Astrocyte (in vitro differentiated cells and primary cell): ENCODE measurements around the gene DDX31. TPM values are rescaled to one million over a fixed set of nuclear protein-coding genes. Genes with fewer than 3 reads are reported as not detected.

Experiments used
- DNase-seq: peaks from one replicate; pipeline ENCODE4 v3.0.0-alpha.2; 2010; ENCODE audit warnings: low read depth
- FAIRE-seq: peaks from 2 replicates; lab custom pipeline; 2011; peaks lifted over from hg19 to GRCh38; lab: Jason Lieb, UNC
- H2AFZ ChIP-seq: 2 replicates; pipeline ENCODE4 v1.6.0; 2012; ENCODE audit warnings: low read depth, low read length, inconsistent platforms
- H3K27ac ChIP-seq: 2 replicates; pipeline ENCODE4 v1.5.1; 2011; ENCODE audit warnings: low read depth, low read length, inconsistent platforms
- H3K27me3 ChIP-seq: 2 replicates; pipeline ENCODE4 v1.6.0; 2011; ENCODE audit warnings: low read length, inconsistent platforms; ENCODE audit not compliant: insufficient read depth
- H3K36me3 ChIP-seq: 2 replicates; pipeline ENCODE4 v1.5.1; 2011; ENCODE audit warnings: low read length, inconsistent platforms; ENCODE audit not compliant: insufficient read depth
- H3K4me1 ChIP-seq: 2 replicates; pipeline ENCODE4 v1.5.1; 2011; ENCODE audit warnings: low read length, inconsistent platforms; ENCODE audit not compliant: insufficient read depth
- H3K4me2 ChIP-seq: 2 replicates; pipeline ENCODE4 v1.6.0; 2012; ENCODE audit warnings: low read length, inconsistent platforms
- H3K4me3 ChIP-seq: 2 replicates; pipeline ENCODE4 v1.5.1; 2011; ENCODE audit warnings: low read depth, mild to moderate bottlenecking, low read length, inconsistent platforms; ENCODE audit not compliant: insufficient read depth
- H3K79me2 ChIP-seq: 2 replicates; pipeline ENCODE4 v1.6.0; 2012; ENCODE audit warnings: mild to moderate bottlenecking, low read length, inconsistent platforms; ENCODE audit not compliant: insufficient read depth
- H3K9ac ChIP-seq: 2 replicates; pipeline ENCODE4 v1.6.0; 2012; ENCODE audit warnings: mild to moderate bottlenecking, low read length, inconsistent platforms
- H3K9me3 ChIP-seq: 2 replicates; pipeline ENCODE4 v1.5.1; 2012; ENCODE audit warnings: low read depth, mild to moderate bottlenecking, low read length, inconsistent platforms; ENCODE audit not compliant: insufficient read depth
- H4K20me1 ChIP-seq: 2 replicates; pipeline ENCODE4 v1.6.0; 2012; ENCODE audit warnings: low read length, inconsistent platforms; ENCODE audit not compliant: insufficient read depth
- H3K27ac Mint-ChIP-seq: one replicate; pipeline ENCODE4 v1.8.0; 2021; ENCODE audit warnings: mild to moderate bottlenecking, mixed read lengths; ENCODE audit not compliant: unreplicated experiment
- H3K27me3 Mint-ChIP-seq: one replicate; pipeline ENCODE4 v1.8.0; 2021; ENCODE audit warnings: low read depth, mixed read lengths; ENCODE audit not compliant: unreplicated experiment
- H3K36me3 Mint-ChIP-seq: one replicate; pipeline ENCODE4 v1.8.0; 2021; ENCODE audit warnings: low read depth, mixed read lengths; ENCODE audit not compliant: unreplicated experiment
- H3K4me1 Mint-ChIP-seq: one replicate; pipeline ENCODE4 v1.8.0; 2021; ENCODE audit warnings: low read depth, mixed read lengths; ENCODE audit not compliant: unreplicated experiment
- H3K4me3 Mint-ChIP-seq: one replicate; pipeline ENCODE4 v1.8.0; 2021; ENCODE audit warnings: mild to moderate bottlenecking, moderate library complexity, mixed read lengths; ENCODE audit not compliant: unreplicated experiment
- H3K9me3 Mint-ChIP-seq: one replicate; pipeline ENCODE4 v1.8.0; 2021; ENCODE audit warnings: mild to moderate bottlenecking, mixed read lengths; ENCODE audit not compliant: unreplicated experiment
- EZH2 ChIP-seq: IDR thresholded peaks from 2 replicates; pipeline ENCODE4 v1.6.1; 2012; ENCODE audit warnings: mild to moderate bottlenecking, low read length, inconsistent platforms; ENCODE audit not compliant: insufficient read depth
- total RNA-seq: library from RNA; stranded (reverse); gene quantifications from 2 replicates; pipeline ENCODE4 v1.2.1, GENCODE V29; 2021
- TF ChIP-seq, protein P1 (sequence below): IDR thresholded peaks from 2 replicates; pipeline ENCODE4 v1.5.1; 2011; ENCODE audit warnings: low read depth, mild to moderate bottlenecking, inconsistent platforms, low read length, moderate library complexity; ENCODE audit not compliant: insufficient read depth

The DDX31 gene
- total RNA-seq, 1 donor from 2014 or later, result 20.5 TPM

DNA sequence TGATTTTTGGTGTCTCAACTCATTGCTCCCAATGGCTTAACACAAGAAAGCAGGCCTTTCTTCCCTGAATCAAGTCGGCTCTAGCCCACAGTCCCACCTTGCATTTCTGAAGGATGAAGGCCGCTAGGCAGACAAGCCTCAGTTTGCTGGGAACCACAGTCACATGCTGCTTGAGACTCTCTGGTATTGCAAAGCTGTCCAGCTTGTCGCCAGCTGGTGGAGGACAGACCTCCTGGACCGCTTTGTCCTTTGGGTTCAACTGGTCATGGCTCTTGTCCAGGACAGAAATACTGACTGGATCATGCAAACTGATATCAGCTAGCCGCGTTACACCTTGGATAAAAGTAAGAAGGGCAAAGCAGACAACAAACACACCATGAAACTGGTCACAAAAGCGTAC is 23.1 kb downstream of the DDX31 start:
- peak overlapping the region; percentile 42 for H3K4me3 Mint-ChIP-seq
- peaks cover 35% of the 10 kb centered on the region for H3K4me1 Mint-ChIP-seq
- Histone ChIP-seq H3K79me2 (no peaks in the 10 kb centered on the region), H3K4me3 (peak overlapping the region; percentile 25), H3K27me3 (no peaks in the 10 kb centered on the region), H3K27ac (peak overlapping the region; percentile 96), H3K9me3 (no peaks in the 10 kb centered on the region), H3K36me3 (peaks cover 72% of the 10 kb centered on the region), H2AFZ (no peak overlapping the region), H3K4me1 (peaks cover 24% of the 10 kb centered on the region), H4K20me1 (no peaks in the 10 kb centered on the region), H3K9ac (peak overlapping the region; percentile 81), H3K4me2 (peak overlapping the region; percentile 75)
- H3K9me3 Mint-ChIP-seq, result no peaks in the 10 kb centered on the region
- no peak for DNase-seq
- no peak for FAIRE-seq
- peaks cover 24% of the 10 kb centered on the region for H3K36me3 Mint-ChIP-seq
- no peaks in the 10 kb centered on the region for H3K27me3 Mint-ChIP-seq
- H3K27ac Mint-ChIP-seq, result peak overlapping the region; percentile 97
- TF ChIP-seq EZH2, result no peak
- TF ChIP-seq, protein P1, sequence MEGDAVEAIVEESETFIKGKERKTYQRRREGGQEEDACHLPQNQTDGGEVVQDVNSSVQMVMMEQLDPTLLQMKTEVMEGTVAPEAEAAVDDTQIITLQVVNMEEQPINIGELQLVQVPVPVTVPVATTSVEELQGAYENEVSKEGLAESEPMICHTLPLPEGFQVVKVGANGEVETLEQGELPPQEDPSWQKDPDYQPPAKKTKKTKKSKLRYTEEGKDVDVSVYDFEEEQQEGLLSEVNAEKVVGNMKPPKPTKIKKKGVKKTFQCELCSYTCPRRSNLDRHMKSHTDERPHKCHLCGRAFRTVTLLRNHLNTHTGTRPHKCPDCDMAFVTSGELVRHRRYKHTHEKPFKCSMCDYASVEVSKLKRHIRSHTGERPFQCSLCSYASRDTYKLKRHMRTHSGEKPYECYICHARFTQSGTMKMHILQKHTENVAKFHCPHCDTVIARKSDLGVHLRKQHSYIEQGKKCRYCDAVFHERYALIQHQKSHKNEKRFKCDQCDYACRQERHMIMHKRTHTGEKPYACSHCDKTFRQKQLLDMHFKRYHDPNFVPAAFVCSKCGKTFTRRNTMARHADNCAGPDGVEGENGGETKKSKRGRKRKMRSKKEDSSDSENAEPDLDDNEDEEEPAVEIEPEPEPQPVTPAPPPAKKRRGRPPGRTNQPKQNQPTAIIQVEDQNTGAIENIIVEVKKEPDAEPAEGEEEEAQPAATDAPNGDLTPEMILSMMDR, result no peak

DNA sequence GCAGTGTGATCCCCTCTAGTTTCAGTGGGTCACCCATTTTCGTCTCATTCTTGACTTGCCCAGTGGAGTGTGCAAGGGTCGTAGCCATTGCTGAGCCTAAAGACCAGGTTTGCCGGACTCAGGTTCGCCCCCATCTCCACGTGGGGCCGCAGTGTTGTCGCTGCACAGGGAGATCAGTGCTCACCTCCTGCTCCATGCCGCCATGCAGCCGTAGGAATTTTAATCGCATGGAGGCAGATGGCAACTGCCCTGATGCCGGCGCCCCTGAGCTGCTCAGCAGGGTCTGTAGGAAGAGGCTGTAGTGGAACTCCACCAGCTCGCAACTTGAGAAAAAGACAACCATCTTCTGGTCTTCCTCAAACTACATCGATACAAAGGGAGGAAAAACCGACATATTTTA is 24.1 kb downstream of the DDX31 start:
- Mint-ChIP-seq H3K36me3 (peaks cover 24% of the 10 kb centered on the region), H3K27ac (no peak overlapping the region), H3K27me3 (no peaks in the 10 kb centered on the region), H3K9me3 (no peaks in the 10 kb centered on the region), H3K4me1 (peaks cover 35% of the 10 kb centered on the region), H3K4me3 (no peak overlapping the region)
- Histone ChIP-seq H3K4me3 (no peak overlapping the region), H3K27ac (no peak overlapping the region), H3K9ac (no peak overlapping the region), H3K4me1 (peaks cover 20% of the 10 kb centered on the region), H3K79me2 (no peaks in the 10 kb centered on the region), H4K20me1 (no peaks in the 10 kb centered on the region), H2AFZ (no peak overlapping the region), H3K36me3 (peaks cover 76% of the 10 kb centered on the region), H3K9me3 (no peaks in the 10 kb centered on the region), H3K27me3 (no peaks in the 10 kb centered on the region), H3K4me2 (no peak overlapping the region)
- FAIRE-seq (no peak), DNase-seq (no peak)
- TF ChIP-seq, protein P1, result no peak
- TF ChIP-seq EZH2, result no peak

DNA sequence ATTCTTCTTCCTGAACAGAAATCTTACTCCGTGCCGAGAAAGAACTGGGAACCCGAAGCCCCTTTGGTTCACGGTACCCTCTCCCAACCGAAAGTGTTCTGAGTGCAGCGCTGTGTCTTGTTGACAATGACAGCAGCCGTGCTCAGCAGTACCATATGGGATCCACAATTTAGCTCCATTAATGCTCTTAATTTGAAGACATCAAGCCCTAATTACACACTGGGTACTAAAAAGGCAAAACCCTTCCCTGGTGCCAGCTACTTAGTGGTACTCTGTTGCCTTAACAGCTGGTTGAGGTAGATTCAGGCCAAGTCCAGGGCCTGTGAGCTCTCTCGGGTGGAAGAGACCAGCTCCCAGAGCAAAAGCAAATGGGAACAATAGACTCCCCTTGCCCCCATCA is 24.5 kb downstream of the DDX31 start:
- H3K4me3 Mint-ChIP-seq, result no peak overlapping the region
- Histone ChIP-seq H3K79me2 (no peaks in the 10 kb centered on the region), H2AFZ (no peak overlapping the region), H3K4me1 (peaks cover 20% of the 10 kb centered on the region), H3K4me3 (no peak overlapping the region), H4K20me1 (no peaks in the 10 kb centered on the region), H3K27ac (no peak overlapping the region), H3K4me2 (no peak overlapping the region), H3K27me3 (no peaks in the 10 kb centered on the region), H3K36me3 (peaks cover 72% of the 10 kb centered on the region), H3K9me3 (no peaks in the 10 kb centered on the region), H3K9ac (no peak overlapping the region)
- no peaks in the 10 kb centered on the region for H3K9me3 Mint-ChIP-seq
- H3K36me3 Mint-ChIP-seq, result peaks cover 27% of the 10 kb centered on the region
- TF ChIP-seq, protein P1, result no peak
- TF ChIP-seq EZH2, result no peak
- H3K27ac Mint-ChIP-seq, result no peak overlapping the region
- no peak for FAIRE-seq
- DNase-seq, result no peak
- peaks cover 35% of the 10 kb centered on the region for H3K4me1 Mint-ChIP-seq
- H3K27me3 Mint-ChIP-seq, result no peaks in the 10 kb centered on the region
